ENCODE data around the gene CCZ1B.
"Not testable (repeated sequence)": the region's sequence is repeated elsewhere in the genome, so short reads cannot be mapped to it uniquely, and the experiment has no call there.

DNA sequence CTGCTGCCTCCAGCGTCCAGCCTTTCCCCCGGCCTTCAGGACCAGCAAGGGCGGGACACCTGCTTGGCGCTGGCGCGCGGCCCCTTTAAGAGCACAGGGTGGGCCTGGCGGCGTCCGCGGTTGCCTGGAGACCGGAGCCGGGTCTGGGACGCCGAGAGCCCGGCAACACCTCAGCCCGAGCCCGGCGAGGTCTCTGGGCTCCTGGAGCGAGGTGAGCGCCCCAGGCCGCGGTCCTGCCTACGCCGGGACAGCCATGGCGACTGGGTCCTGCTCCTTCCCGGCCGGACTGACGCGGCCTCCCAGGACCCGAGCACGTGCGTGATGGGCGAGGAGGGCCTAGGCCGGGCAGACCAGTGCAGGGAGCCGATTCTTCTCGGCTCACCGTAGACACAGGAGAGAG, 72.1 kb downstream of the CCZ1B start, which contains the start of gene RSPH10B2:
- not testable (repeated sequence) for TF ChIP-seq SUZ12 (IDR thresholded peaks at IDR 0.05; ENCODE audit: extremely low read depth, insufficient read depth, insufficient read length); YY1 (IDR thresholded peaks at IDR 0.05; ENCODE audit: insufficient read depth, insufficient read length)

Data from NT2/D1 (cell line).